ENCODE data around the gene TAF11L9.
"Not testable (repeated sequence)": the region's sequence is repeated elsewhere in the genome, so short reads cannot be mapped to it uniquely, and the experiment has no call there.

Gene TAF11L9

GRCh38 chr5:17594255-17594654 lies at the start of gene TAF11L9:
Gene TAF11L9, minus strand, starts transcription at chr5:17594394.
- DNase-seq = not testable (repeated sequence)

DNA sequence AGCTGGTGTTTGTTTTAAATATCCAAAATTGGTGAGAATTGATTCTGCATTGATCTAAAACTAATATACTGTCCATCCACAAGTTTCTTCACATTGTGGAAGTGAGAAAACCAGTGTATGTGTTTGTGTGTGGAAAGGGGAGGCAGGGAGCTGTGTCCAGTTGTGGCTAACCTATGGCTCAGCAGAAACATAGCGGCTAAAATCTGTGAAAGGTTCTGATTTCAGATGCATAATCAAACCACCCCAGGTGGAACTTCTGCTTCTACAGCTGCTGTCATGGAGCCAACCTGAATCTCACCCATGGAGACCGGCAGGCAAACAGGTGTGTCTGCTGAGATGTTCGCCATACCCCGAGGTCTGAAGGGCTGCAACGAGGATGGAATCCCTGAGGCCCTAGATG lies 40.0 kb upstream of the TAF11L9 start, which contains the start of gene TAF11L14:
Gene TAF11L14, plus strand, starts transcription at position 301 of the 400 bp plus-strand sequence.
- no peak for DNase-seq

GRCh38 chr5:17631788-17632187 lies 37.6 kb upstream of the TAF11L9 start, which contains the start of gene TAF11L13:
Gene TAF11L13, plus strand, starts transcription at chr5:17632088.
- DNase-seq = not testable (repeated sequence)

- DNase-seq = no peak
Measured at GRCh38 chr5:17625686-17626085, 31.5 kb upstream of the TAF11L9 start.

GRCh38 chr5:17620627-17621026 lies 26.4 kb upstream of the TAF11L9 start:
- no peak for DNase-seq

- DNase-seq = no peak
Measured at GRCh38 chr5:17619354-17619753, 25.2 kb upstream of the TAF11L9 start.

DNA sequence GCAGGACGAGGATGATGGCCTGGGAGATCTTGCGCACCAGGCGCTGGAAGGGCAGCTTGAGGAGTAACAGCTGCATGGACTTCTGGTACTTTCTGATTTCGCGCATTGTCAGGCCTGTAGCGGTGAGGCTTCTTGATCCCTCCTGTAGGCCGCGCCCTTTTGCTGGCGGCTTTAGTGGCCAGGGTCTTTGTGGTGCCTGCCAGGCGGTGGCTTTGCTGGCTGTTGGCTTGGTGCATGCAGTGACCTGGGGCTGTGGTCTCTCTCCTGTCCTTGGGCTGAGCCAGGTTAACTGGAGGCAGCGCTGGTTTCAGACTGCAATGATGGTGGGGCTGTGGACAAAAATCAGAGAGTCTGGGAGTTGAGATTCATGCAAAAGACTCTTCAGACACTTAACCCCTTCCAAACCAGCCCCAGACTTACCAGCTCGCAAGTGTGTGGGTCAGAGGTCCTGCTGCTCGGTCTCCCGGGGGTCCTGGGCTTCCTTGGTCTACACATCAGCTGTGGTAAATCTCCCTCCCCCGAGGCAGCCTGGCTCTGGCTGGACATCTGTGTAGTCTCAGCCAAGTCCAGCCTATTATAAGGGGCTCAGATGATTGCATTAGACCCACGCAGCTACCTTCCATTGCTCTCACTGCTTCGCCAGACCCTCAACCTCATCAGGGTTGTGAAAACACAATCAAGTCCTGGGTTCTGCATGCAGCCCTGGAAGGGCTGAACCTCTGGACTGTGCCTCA lies 20.8 kb upstream of the TAF11L9 start:
- no peak for DNase-seq

- DNase-seq = not testable (repeated sequence)
Measured at GRCh38 chr5:17610092-17610491, 15.9 kb upstream of the TAF11L9 start, which contains the start of gene TAF11L12. Gene TAF11L12, plus strand, starts transcription at chr5:17610392.

GRCh38 chr5:17607461-17607860 lies 13.3 kb upstream of the TAF11L9 start:
- not testable (repeated sequence) for DNase-seq

DNA sequence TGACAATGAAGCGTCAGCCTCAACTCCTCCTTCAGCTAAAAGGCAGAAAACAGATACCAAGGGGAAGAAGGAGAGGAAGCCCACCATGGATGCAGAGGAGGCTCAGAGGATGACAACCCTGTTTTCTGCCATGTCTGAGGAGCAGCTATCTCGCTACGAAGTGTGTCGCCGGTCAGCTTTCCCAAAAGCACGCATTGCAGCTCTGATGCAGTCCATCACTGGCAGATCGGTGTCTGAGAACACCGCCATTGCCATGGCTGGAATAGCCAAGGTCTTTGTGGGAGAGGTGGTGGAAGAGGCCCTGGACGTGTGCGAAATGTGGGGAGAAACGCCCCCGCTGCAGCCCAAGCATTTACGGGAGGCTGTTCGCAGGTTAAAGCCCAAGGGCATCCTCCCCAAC lies 10.8 kb upstream of the TAF11L9 start:
- no peak for DNase-seq

DNA sequence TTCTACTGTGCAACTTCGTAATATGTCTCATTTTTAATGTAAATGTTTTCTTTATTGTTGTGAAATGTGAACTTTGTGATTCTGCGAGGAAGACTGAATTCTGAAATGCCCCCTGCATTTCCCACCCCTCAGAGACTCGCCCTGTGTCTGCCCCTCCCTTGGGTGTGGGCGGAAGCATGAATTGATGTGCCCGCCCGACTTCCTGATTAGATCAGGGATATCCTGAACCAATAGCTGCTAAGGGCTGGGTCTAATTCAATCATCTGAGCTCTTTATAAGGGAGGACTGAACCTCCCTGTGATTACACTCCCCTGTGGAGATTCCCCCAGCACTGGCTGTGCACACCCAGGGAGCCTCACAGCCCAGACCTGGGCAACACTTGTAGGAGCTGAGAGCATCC lies 9.7 kb upstream of the TAF11L9 start, which contains the start of gene TAF11L11:
Gene TAF11L11, plus strand, starts transcription at position 304 of the 400 bp plus-strand sequence.
- DNase-seq = not testable (repeated sequence)

- DNase-seq = not testable (repeated sequence)
Measured at GRCh38 chr5:17597728-17598127, 3.5 kb upstream of the TAF11L9 start, which contains the start of gene TAF11L10. Gene TAF11L10, minus strand, starts transcription at chr5:17597828.

DNA sequence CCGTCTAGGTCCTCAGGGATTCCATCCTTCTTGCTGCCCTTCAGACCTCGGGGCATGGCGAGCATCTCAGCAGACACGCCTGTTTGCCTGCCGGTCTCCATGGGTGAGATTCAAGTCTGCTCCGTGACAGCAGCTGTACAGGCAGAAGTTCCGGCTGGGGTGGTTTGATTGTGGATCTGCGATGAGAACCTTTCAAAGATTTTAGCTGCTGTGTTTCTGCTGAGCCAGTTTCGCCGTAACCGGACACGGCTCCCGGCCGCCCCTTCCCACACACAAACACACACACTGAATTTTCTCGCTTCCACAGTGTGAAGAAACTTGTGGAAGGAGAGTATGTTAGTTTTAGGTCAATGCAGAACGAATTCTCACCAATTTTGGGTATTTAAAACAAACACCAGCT lies 3.3 kb downstream of the TAF11L9 start, which contains the start of gene TAF11L8:
Gene TAF11L8, minus strand, starts transcription at position 101 of the 400 bp plus-strand sequence.
- not testable (repeated sequence) for DNase-seq

DNA sequence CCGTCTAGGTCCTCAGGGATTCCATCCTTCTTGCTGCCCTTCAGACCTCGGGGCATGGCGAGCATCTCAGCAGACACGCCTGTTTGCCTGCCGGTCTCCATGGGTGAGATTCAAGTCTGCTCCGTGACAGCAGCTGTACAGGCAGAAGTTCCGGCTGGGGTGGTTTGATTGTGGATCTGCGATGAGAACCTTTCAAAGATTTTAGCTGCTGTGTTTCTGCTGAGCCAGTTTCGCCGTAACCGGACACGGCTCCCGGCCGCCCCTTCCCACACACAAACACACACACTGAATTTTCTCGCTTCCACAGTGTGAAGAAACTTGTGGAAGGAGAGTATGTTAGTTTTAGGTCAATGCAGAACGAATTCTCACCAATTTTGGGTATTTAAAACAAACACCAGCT lies 8.5 kb downstream of the TAF11L9 start, which contains the start of gene TAF11L7:
Gene TAF11L7, minus strand, starts transcription at position 101 of the 400 bp plus-strand sequence.
- DNase-seq = not testable (repeated sequence)
